HepG2 (cell line): ENCODE measurements around the gene SF1. TPM values are rescaled to one million over a fixed set of nuclear protein-coding genes. Genes with fewer than 3 reads are reported as not detected.

Source experiments
- ATAC-seq: fragments of 200-7000 bp; cut with Tn5 transposase; 3 replicates; pipeline ENCODE4 v1.9.1; 2020; ENCODE audit warnings: mild to moderate bottlenecking, moderate library complexity
- BruUV-seq: library from RNA; stranded (reverse); fragments of 400-500 nt; replicated peaks from 2 replicates; lab custom pipeline; 2021; lab: Mats Ljungman, UMichigan
- CTCF ChIA-PET: fragments of 300-600 bp; formaldehyde crosslinking; extraction: SDS; loops from one replicate; lab custom pipeline; 2021; ENCODE audit warnings: low total read pairs, inconsistent platforms, low intra/inter-chr PET ratio; lab: Yijun Ruan, JAX
- POLR2A ChIA-PET: fragments of 350-600 bp; sonication (Branson Sonifier 250); formaldehyde crosslinking; loops from one replicate; lab custom pipeline; 2020; ENCODE audit warnings: antibody characterized with exemption, inconsistent platforms; lab: Yijun Ruan, JAX
- DNase-seq: peaks from one replicate; pipeline ENCODE4 v3.0.0-alpha.2; 2015; ENCODE audit warnings: low spot score
- FAIRE-seq: peaks from 3 replicates; lab custom pipeline; 2011; peaks lifted over from hg19 to GRCh38; lab: Jason Lieb, UNC
- H2AFZ ChIP-seq: one replicate; pipeline ENCODE4 v1.6.1; 2011; ENCODE audit warnings: low read length, inconsistent platforms
- H3K27ac ChIP-seq: fragments of 300-600 bp; 3 replicates; pipeline ENCODE4 v1.8.0; 2011; ENCODE audit warnings: mixed run types, mild to moderate bottlenecking, mixed read lengths, low read length, inconsistent platforms; ENCODE audit not compliant: insufficient read depth; ENCODE audit errors: extremely low read length
- H3K27me3 ChIP-seq, 2 experiments: fragments of 200-600 bp in 1 of 2; 2 replicates in 1 of 2; 3 replicates in 1 of 2; pipeline versions ENCODE4 v1.6.0 to v1.8.0; 2011; ENCODE audit warnings: low read length in 2 of 2, mild to moderate bottlenecking in 2 of 2, moderate library complexity in 2 of 2, inconsistent platforms in 1 of 2; ENCODE audit not compliant: insufficient read depth in 2 of 2, control insufficient read depth in 1 of 2
- H3K36me3 ChIP-seq, 2 experiments: fragments of 200-600 bp in 1 of 2; replicated peaks in 1 of 2; 2 replicates in 1 of 2; 3 replicates in 1 of 2; pipeline versions ENCODE4 v1.5.1 to v1.8.0; 2011; ENCODE audit warnings: low read length in 2 of 2, inconsistent platforms in 1 of 2; ENCODE audit not compliant: insufficient read depth in 2 of 2, control insufficient read depth in 1 of 2
- H3K4me1 ChIP-seq: 2 replicates; pipeline ENCODE4 v1.5.1; 2012; ENCODE audit warnings: low read length, inconsistent platforms; ENCODE audit not compliant: insufficient read depth
- H3K4me2 ChIP-seq: 2 replicates; pipeline ENCODE4 v1.6.0; 2011; ENCODE audit warnings: low read depth, low read length, inconsistent platforms
- H3K4me3 ChIP-seq, 3 experiments: fragments of 200-600 bp in 1 of 3; sonication (generic), shearing (Covaris generic) in 1 of 3; replicated peaks in 1 of 3; 2 replicates each; pipeline ENCODE4 v1.5.1; 2011 to 2016; ENCODE audit warnings: low read length in 3 of 3, inconsistent platforms in 2 of 3, low read depth in 2 of 3, mild to moderate bottlenecking in 2 of 3, control low read depth in 1 of 3, mixed read lengths in 1 of 3; ENCODE audit not compliant: insufficient read depth in 1 of 3
- H3K79me2 ChIP-seq: one replicate; pipeline ENCODE4 v1.6.1; 2011; ENCODE audit warnings: low read length, inconsistent platforms; ENCODE audit not compliant: insufficient read depth
- H3K9ac ChIP-seq: 2 replicates; pipeline ENCODE4 v1.6.0; 2011; ENCODE audit warnings: mild to moderate bottlenecking, low read depth, low read length, inconsistent platforms; ENCODE audit not compliant: insufficient read depth
- H3K9me3 ChIP-seq: 2 replicates; pipeline ENCODE4 v1.5.1; 2012; ENCODE audit warnings: mild to moderate bottlenecking, low read length
- H4K20me1 ChIP-seq: 2 replicates; pipeline ENCODE4 v1.6.0; 2011; ENCODE audit warnings: inconsistent platforms, mild to moderate bottlenecking, low read length, moderate library complexity; ENCODE audit not compliant: insufficient read depth
- CENPT ChIP-seq: sonication (generic); formaldehyde crosslinking; IDR thresholded peaks from 2 replicates; pipeline ENCODE4 v1.8.0; 2022; ENCODE audit warnings: low read depth, mild to moderate bottlenecking, moderate library complexity, missing genetic modification reagents
- CENPX ChIP-seq: sonication (generic); formaldehyde crosslinking; IDR thresholded peaks from 2 replicates; pipeline ENCODE4 v1.9.0; 2021; ENCODE audit warnings: mild to moderate bottlenecking, missing genetic modification reagents, moderate library complexity
- FLYWCH1 ChIP-seq: sonication (generic); formaldehyde crosslinking; IDR thresholded peaks from 2 replicates; pipeline ENCODE4 v1.8.1; 2023; ENCODE audit warnings: mild to moderate bottlenecking, missing genetic modification reagents
- HOXD1 ChIP-seq: sonication (generic); formaldehyde crosslinking; IDR thresholded peaks from 2 replicates; pipeline ENCODE4 v1.5.0; 2020; ENCODE audit warnings: missing genetic modification reagents
- SOX6 ChIP-seq, 2 experiments: fragments of 450-650 bp in 1 of 2; sonication (generic) in 1 of 2; formaldehyde crosslinking in 1 of 2; IDR thresholded peaks; 2 replicates each; pipeline versions ENCODE4 v1.4.0 to v1.6.1; 2017 to 2020; ENCODE audit warnings: antibody characterized with exemption in 1 of 2, mild to moderate bottlenecking in 1 of 2, missing genetic modification reagents in 1 of 2
- ZBTB38 ChIP-seq: sonication (generic); formaldehyde crosslinking; IDR thresholded peaks from 2 replicates; pipeline ENCODE4 v1.5.1; 2020; ENCODE audit warnings: mild to moderate bottlenecking, missing genetic modification reagents
- ZFP37 ChIP-seq: sonication (generic); formaldehyde crosslinking; IDR thresholded peaks from 2 replicates; pipeline ENCODE4 v1.4.0; 2020; ENCODE audit warnings: missing genetic modification reagents, borderline replicate concordance
- ZNF333 ChIP-seq: sonication (generic); formaldehyde crosslinking; IDR thresholded peaks from 2 replicates; pipeline ENCODE4 v1.4.0; 2020; ENCODE audit warnings: mild to moderate bottlenecking, missing genetic modification reagents, borderline replicate concordance
- ZNF782 ChIP-seq: sonication (generic); formaldehyde crosslinking; IDR thresholded peaks from 2 replicates; pipeline ENCODE4 v1.4.0; 2020; ENCODE audit warnings: missing genetic modification reagents, mild to moderate bottlenecking, borderline replicate concordance
- ZZZ3 ChIP-seq: sonication (generic); formaldehyde crosslinking; IDR thresholded peaks from 2 replicates; pipeline ENCODE4 v1.4.0; 2020; ENCODE audit warnings: missing genetic modification reagents, mild to moderate bottlenecking, borderline replicate concordance
- WGBS: methylation state at CpG from one replicate; pipeline ENCODE4 v1.1.6; 2017; ENCODE audit warnings: low lambda C conversion rate; 5-methylcytosine and 5-hydroxymethylcytosine counted together
- in situ Hi-C: cut with HindIII; loops from 2 replicates; pipeline ENCODE4 v1.10.0; 2017; ENCODE audit warnings: low pct_unique_long_range_greater_than_20kb; ENCODE audit not compliant: extremely low pct_ligation_motif_present
- intact Hi-C: fragments of 100-400 bp; cut with micrococcal nuclease; formaldehyde crosslinking; loops from one replicate; pipeline ENCODE4 v1.10.0; 2022; ENCODE audit not compliant: unreplicated experiment
- polyA plus RNA-seq, 8 experiments: library from polyadenylated mRNA; depleted of rRNA in 3 of 8; stranded (reverse) in 7 of 8; unstranded in 1 of 8; fragments of >200 nt; fragmentation: Illumina TruSeq in 4 of 8; extraction: Trizol in 4 of 8; gene quantifications; 2 replicates each; pipeline versions ENCODE4 v1.2.1 to v1.2.3, GENCODE V29; 2011 to 2016; ENCODE audit warnings: low read depth in 4 of 8, missing spikeins in 1 of 8, mixed read lengths in 1 of 8; ENCODE audit not compliant: insufficient read depth in 1 of 8
- total RNA-seq, 5 experiments: library from RNA; depleted of rRNA; stranded (reverse); fragments of >200 nt; fragmentation: Illumina TruSeq; extraction: Trizol; gene quantifications; 2 replicates each; pipeline ENCODE4 v1.2.3, GENCODE V29; 2016; ENCODE audit warnings: low read depth in 1 of 5
- TF ChIP-seq, protein P1 (sequence below): sonication (generic); formaldehyde crosslinking; IDR thresholded peaks from 2 replicates; pipeline ENCODE4 v1.4.0; 2020; ENCODE audit warnings: missing genetic modification reagents
- TF ChIP-seq, protein P2 (sequence below): sonication (generic); formaldehyde crosslinking; IDR thresholded peaks from 2 replicates; pipeline ENCODE4 v1.5.1; 2020; ENCODE audit warnings: mild to moderate bottlenecking, missing genetic modification reagents
- TF ChIP-seq, protein P3 (sequence below): sonication (generic); formaldehyde crosslinking; IDR thresholded peaks from 2 replicates; pipeline ENCODE4 v1.4.0; 2020; ENCODE audit warnings: mild to moderate bottlenecking, missing genetic modification reagents

SF1 gene
- total and polyA plus RNA-seq, 2 of the 13 experiments (the other 11 are each of a cell fraction or from before 2014, with no cell fraction given), result 55.5 to 70.4 TPM

DNA sequence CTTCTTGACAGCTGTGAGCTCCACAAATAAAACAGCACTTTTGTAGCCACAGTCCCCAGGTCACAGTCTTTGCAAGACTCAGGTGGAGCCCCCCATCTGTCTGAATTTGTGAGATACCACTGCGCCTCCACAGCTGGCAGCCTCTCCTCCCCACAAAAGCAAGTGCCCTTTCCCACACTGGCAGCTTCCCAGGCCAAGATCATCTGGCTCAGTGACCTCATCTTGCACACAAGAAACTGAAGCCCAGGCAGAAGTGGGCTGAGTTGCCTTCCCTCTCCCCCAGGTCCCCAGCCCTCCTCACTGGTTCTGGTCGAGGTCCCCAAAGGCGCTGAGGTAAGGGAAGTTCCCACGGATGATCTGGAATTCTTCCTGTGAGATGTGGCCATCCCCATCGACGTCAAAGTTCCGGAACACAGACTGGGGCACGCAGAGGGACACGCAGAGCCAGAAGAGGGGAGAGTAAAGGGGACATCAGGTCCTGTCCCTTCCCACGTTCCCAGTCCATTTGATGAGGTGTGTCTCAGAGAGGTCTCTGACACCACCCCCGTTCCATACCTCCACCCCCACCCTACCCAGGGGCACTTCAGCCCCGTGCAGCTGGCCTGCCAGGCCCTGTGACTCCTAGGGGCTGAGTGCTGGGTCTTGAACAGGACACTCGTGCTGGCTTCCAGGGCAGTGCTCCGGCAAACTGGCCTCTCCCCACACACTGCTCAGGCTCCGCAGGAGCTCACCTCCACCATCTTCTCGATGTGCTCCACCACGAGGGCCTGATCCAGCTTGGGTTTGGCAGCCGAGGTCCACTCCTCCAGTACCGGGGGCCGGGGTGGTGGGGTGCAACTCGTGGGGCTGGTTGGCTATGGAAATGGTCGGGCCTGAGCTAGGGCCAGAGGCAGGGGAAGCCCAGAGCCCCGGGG, 43.3 kb downstream of the SF1 start:
- no peak for DNase-seq
- peak; percentile 62 for ATAC-seq
- Histone ChIP-seq H3K4me3 (no peak overlapping the region), H2AFZ (no peak overlapping the region), H3K27ac (no peak overlapping the region), H3K9me3 (no peaks in the 10 kb centered on the region), H3K9ac (no peak overlapping the region), H4K20me1 (no peaks in the 10 kb centered on the region), H3K79me2 (no peaks in the 10 kb centered on the region), H3K36me3 (no peaks in the 10 kb centered on the region), H3K27me3 (peaks cover 3 to 43% of the 10 kb centered on the region in 2 experiments; a peak in 3 of 5 replicates), H3K4me2 (no peak overlapping the region), H3K4me1 (peaks cover 11% of the 10 kb centered on the region)
- ChIA-PET POLR2A (no interaction called here), CTCF (no interaction called here)
- WGBS, result 31% methylated on average over 10 of the region's 23 CpGs
- in situ Hi-C loops, result loop anchor here (5.0 kb wide), 1 partner anchor 58 kb away; no protein-coding TSS in a partner anchor
- TF ChIP-seq HOXD1 (CRISPR knock-in tag) (no peak), ZNF782 (CRISPR knock-in tag) (no peak), ZNF333 (CRISPR knock-in tag) (no peak), CENPT (CRISPR knock-in tag) (no peak), FLYWCH1 (CRISPR knock-in tag) (no peak)
- TF ChIP-seq, protein P1, sequence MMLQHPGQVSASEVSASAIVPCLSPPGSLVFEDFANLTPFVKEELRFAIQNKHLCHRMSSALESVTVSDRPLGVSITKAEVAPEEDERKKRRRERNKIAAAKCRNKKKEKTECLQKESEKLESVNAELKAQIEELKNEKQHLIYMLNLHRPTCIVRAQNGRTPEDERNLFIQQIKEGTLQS (CRISPR knock-in tag), result no peak
- no peak for FAIRE-seq
- intact Hi-C loops, result no loop called here
- no TSS peak for BruUV-seq

DNA sequence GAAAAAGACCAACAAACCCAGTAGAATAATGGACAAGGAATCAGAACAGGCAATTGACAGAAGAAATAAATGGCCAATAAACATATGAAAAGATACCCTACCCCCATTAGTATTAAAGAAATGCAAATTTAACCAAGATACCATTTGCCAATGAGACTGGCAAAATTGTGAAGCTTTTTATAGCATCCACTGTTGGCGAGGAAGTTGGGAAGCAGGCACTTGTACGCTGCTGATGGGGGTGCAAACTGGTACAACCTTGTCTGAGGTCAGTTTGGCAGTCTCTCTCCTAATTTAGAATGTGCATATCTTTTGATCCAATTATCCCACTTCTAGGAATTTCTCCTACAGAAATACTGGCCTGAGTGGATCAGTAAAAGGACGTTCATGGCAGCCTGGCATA, 46.7 kb downstream of the SF1 start:
- H4K20me1 ChIP-seq, result no peaks in the 10 kb centered on the region
- H2AFZ ChIP-seq, result no peak overlapping the region
- H3K79me2 ChIP-seq, result no peaks in the 10 kb centered on the region
- no peak overlapping the region for H3K4me2 ChIP-seq
- H3K27me3 ChIP-seq, result peaks cover 1 to 38% of the 10 kb centered on the region in 2 experiments; a peak in 4 of 5 replicates
- no peak overlapping the region for H3K27ac ChIP-seq
- H3K36me3 ChIP-seq, result no peaks in the 10 kb centered on the region
- POLR2A ChIA-PET, result no interaction called here
- in situ Hi-C loops (no loop called here), intact Hi-C loops (no loop called here)
- FAIRE-seq, result no peak
- no peak overlapping the region for H3K4me3 ChIP-seq
- no TSS peak for BruUV-seq
- no peaks in the 10 kb centered on the region for H3K9me3 ChIP-seq
- CTCF ChIA-PET, result no interaction called here
- H3K9ac ChIP-seq, result no peak overlapping the region
- peaks cover 12% of the 10 kb centered on the region for H3K4me1 ChIP-seq
- DNase-seq, result no peak
- WGBS, result 18% methylated on average over 3 of the region's 3 CpGs
- no peak for ATAC-seq
- no peak for TF ChIP-seq SOX6 (IDR thresholded peaks at IDR 0.05)
- TF ChIP-seq SOX6 (CRISPR knock-in tag; IDR thresholded peaks at IDR 0.05), result no peak
- no peak for TF ChIP-seq ZZZ3 (CRISPR knock-in tag)
- no peak for TF ChIP-seq FLYWCH1 (CRISPR knock-in tag)
- no peak for TF ChIP-seq ZFP37 (CRISPR knock-in tag)
- TF ChIP-seq, protein P2, sequence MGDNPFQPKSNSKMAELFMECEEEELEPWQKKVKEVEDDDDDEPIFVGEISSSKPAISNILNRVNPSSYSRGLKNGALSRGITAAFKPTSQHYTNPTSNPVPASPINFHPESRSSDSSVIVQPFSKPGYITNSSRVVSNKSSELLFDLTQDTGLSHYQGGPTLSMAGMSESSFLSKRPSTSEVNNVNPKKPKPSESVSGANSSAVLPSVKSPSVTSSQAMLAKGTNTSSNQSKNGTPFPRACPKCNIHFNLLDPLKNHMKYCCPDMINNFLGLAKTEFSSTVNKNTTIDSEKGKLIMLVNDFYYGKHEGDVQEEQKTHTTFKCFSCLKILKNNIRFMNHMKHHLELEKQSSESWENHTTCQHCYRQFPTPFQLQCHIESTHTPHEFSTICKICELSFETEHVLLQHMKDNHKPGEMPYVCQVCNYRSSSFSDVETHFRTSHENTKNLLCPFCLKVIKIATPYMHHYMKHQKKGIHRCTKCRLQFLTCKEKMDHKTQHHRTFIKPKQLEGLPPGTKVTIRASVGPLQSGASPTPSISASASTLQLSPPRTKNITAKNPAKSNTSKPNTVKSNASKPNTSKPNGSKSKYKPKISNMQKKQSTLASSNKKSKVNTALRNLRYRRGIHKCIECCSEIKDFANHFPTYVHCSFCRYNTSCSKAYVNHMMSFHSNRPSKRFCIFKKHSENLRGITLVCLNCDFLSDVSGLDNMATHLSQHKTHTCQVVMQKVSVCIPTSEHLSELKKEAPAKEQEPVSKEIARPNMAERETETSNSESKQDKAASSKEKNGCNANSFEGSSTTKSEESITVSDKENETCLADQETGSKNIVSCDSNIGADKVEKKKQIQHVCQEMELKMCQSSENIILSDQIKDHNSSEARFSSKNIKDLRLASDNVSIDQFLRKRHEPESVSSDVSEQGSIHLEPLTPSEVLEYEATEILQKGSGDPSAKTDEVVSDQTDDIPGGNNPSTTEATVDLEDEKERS (CRISPR knock-in tag), result no peak
- TF ChIP-seq CENPX, result no peak
- TF ChIP-seq ZBTB38, result no peak
- TF ChIP-seq, protein P3, sequence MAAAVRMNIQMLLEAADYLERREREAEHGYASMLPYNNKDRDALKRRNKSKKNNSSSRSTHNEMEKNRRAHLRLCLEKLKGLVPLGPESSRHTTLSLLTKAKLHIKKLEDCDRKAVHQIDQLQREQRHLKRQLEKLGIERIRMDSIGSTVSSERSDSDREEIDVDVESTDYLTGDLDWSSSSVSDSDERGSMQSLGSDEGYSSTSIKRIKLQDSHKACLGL (CRISPR knock-in tag), result no peak
